ENCODE data around the gene TSPAN9.

Gene TSPAN9

DNA sequence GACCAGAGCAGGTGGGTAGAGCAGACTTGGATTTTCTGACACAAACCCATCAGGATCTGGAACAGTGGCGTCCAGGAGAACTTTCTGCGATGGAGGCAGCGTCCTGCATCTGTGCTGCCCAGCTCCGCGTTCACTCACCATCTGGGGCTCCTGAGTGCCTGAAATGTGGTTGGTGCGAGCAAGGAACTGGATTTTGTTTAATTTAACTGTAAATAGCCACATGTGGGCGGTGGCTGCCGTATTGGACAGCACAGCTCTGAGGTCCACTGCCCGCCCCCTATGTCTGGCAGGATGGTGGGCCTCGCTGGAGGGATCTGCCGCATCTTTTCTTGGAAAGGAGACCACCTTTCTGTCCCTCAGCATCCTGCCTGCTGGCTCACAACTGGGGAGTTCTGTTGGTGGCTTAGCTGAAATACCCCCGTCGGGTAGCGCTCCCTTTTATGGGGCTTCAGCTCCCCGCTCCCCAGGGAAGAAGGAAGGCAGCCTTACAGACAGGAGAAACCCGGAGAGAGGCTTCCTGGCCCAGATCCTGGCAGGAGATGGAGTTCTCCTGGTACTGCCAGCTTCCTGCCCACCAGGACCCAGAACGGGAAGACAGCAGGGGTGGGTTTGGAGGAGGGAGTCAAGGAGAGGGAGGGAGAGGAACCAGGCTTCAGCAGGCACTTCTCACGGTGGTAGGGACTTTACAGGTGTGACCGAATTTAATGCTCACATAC, 228.9 kb downstream of the TSPAN9 start:
- H3K27me3 ChIP-seq (ENCODE audit: control insufficient read depth, insufficient read depth, low read length), result no peaks in the 10 kb centered on the region
- H3K9ac ChIP-seq (ENCODE audit: low read depth, low read length), result no peak overlapping the region
- no peak overlapping the region for H3K4me3 ChIP-seq (ENCODE audit: low read depth, low read length)
- H3K4me1 ChIP-seq (ENCODE audit: control insufficient read depth, insufficient read depth, low read length), result no peaks in the 10 kb centered on the region
- no peaks in the 10 kb centered on the region for H3K36me3 ChIP-seq (ENCODE audit: control insufficient read depth, insufficient read depth, low read length)
- no peaks in the 10 kb centered on the region for H3K9me3 ChIP-seq (ENCODE audit: control insufficient read depth, insufficient read depth, low read length)

DNA sequence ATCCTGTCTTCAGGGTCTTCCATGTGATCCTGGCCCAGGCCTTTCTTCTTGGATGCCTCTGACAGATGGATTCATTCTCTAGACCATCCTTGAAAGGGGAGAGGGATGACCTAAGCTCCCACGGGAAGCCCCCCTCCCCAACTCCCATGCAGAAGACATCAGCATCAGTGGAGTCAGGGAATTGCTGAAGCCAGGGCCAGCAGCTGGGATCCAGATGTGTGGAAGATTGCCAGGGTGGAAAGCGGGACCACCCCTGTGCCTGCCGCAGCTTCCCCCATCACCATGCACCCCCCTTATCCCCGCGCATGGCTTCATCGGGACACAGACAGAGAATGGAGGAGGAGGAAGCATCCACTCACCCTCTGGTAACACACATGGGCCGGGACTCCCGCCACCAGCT, 230.2 kb downstream of the TSPAN9 start:
- H3K36me3 ChIP-seq (ENCODE audit: control insufficient read depth, insufficient read depth, low read length), result no peaks in the 10 kb centered on the region
- H3K4me1 ChIP-seq (ENCODE audit: control insufficient read depth, insufficient read depth, low read length), result peaks cover 4% of the 10 kb centered on the region
- no peak overlapping the region for H3K9ac ChIP-seq (ENCODE audit: low read depth, low read length)
- no peaks in the 10 kb centered on the region for H3K9me3 ChIP-seq (ENCODE audit: control insufficient read depth, insufficient read depth, low read length)
- no peaks in the 10 kb centered on the region for H3K27me3 ChIP-seq (ENCODE audit: control insufficient read depth, insufficient read depth, low read length)
- no peak overlapping the region for H3K4me3 ChIP-seq (ENCODE audit: low read depth, low read length)

DNA sequence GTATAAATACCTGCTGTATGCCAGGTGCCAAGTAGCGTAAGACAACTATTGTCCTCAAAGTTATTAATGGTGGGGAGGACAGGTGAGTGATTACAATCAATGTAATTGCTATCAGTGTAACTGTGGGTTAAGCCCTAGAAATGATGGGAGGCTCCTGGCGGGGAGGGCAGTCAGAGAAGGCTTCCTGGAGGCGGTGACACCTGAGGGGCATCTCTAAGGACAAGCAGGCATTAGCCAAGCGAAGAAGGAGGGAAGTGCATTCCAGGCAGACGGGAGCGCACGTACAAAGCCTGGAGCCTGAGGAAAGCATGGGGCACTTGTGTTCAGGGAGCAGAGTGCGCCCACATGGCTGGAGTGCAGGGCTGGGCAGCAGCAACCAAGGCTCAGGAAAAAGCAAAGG, 230.9 kb downstream of the TSPAN9 start:
- no peaks in the 10 kb centered on the region for H3K36me3 ChIP-seq (ENCODE audit: control insufficient read depth, insufficient read depth, low read length)
- no peaks in the 10 kb centered on the region for H3K27me3 ChIP-seq (ENCODE audit: control insufficient read depth, insufficient read depth, low read length)
- H3K9ac ChIP-seq (ENCODE audit: low read depth, low read length), result no peak overlapping the region
- H3K4me1 ChIP-seq (ENCODE audit: control insufficient read depth, insufficient read depth, low read length), result peaks cover 4% of the 10 kb centered on the region
- H3K4me3 ChIP-seq (ENCODE audit: low read depth, low read length), result no peak overlapping the region
- H3K9me3 ChIP-seq (ENCODE audit: control insufficient read depth, insufficient read depth, low read length), result no peaks in the 10 kb centered on the region

- Histone ChIP-seq H3K36me3 (ENCODE audit: control insufficient read depth, insufficient read depth, low read length) (no peaks in the 10 kb centered on the region), H3K4me1 (ENCODE audit: control insufficient read depth, insufficient read depth, low read length) (peaks cover 4% of the 10 kb centered on the region), H3K27me3 (ENCODE audit: control insufficient read depth, insufficient read depth, low read length) (no peaks in the 10 kb centered on the region), H3K4me3 (ENCODE audit: low read depth, low read length) (no peak overlapping the region), H3K9ac (ENCODE audit: low read depth, low read length) (no peak overlapping the region), H3K9me3 (ENCODE audit: control insufficient read depth, insufficient read depth, low read length) (no peaks in the 10 kb centered on the region)
These were observed 231.4 kb downstream of the TSPAN9 start for GRCh38 chr12:3308609-3309008.

GRCh38 chr12:3309805-3310204, 232.6 kb downstream of the TSPAN9 start:
- Histone ChIP-seq H3K27me3 (ENCODE audit: control insufficient read depth, insufficient read depth, low read length) (no peaks in the 10 kb centered on the region), H3K9ac (ENCODE audit: low read depth, low read length) (no peak overlapping the region)

GRCh38 chr12:3310271-3311026, 233.3 kb downstream of the TSPAN9 start:
- Histone ChIP-seq H3K27me3 (ENCODE audit: control insufficient read depth, insufficient read depth, low read length) (no peaks in the 10 kb centered on the region), H3K4me3 (ENCODE audit: low read depth, low read length) (no peak overlapping the region), H3K9me3 (ENCODE audit: control insufficient read depth, insufficient read depth, low read length) (no peaks in the 10 kb centered on the region), H3K9ac (ENCODE audit: low read depth, low read length) (no peak overlapping the region), H3K4me1 (ENCODE audit: control insufficient read depth, insufficient read depth, low read length) (peaks cover 4% of the 10 kb centered on the region), H3K36me3 (ENCODE audit: control insufficient read depth, insufficient read depth, low read length) (no peaks in the 10 kb centered on the region)

More at GRCh38 chr12:3309805-3310204, 232.6 kb downstream of the TSPAN9 start:
- Histone ChIP-seq H3K4me3 (ENCODE audit: low read depth, low read length) (no peak overlapping the region), H3K36me3 (ENCODE audit: control insufficient read depth, insufficient read depth, low read length) (no peaks in the 10 kb centered on the region), H3K9me3 (ENCODE audit: control insufficient read depth, insufficient read depth, low read length) (no peaks in the 10 kb centered on the region), H3K4me1 (ENCODE audit: control insufficient read depth, insufficient read depth, low read length) (peaks cover 4% of the 10 kb centered on the region)

GRCh38 chr12:3311027-3311402, 233.8 kb downstream of the TSPAN9 start:
- H3K36me3 ChIP-seq (ENCODE audit: control insufficient read depth, insufficient read depth, low read length), result no peaks in the 10 kb centered on the region
- H3K9ac ChIP-seq (ENCODE audit: low read depth, low read length), result no peak overlapping the region
- no peaks in the 10 kb centered on the region for H3K27me3 ChIP-seq (ENCODE audit: control insufficient read depth, insufficient read depth, low read length)
- no peaks in the 10 kb centered on the region for H3K9me3 ChIP-seq (ENCODE audit: control insufficient read depth, insufficient read depth, low read length)
- peaks cover 4% of the 10 kb centered on the region for H3K4me1 ChIP-seq (ENCODE audit: control insufficient read depth, insufficient read depth, low read length)
- no peak overlapping the region for H3K4me3 ChIP-seq (ENCODE audit: low read depth, low read length)

DNA sequence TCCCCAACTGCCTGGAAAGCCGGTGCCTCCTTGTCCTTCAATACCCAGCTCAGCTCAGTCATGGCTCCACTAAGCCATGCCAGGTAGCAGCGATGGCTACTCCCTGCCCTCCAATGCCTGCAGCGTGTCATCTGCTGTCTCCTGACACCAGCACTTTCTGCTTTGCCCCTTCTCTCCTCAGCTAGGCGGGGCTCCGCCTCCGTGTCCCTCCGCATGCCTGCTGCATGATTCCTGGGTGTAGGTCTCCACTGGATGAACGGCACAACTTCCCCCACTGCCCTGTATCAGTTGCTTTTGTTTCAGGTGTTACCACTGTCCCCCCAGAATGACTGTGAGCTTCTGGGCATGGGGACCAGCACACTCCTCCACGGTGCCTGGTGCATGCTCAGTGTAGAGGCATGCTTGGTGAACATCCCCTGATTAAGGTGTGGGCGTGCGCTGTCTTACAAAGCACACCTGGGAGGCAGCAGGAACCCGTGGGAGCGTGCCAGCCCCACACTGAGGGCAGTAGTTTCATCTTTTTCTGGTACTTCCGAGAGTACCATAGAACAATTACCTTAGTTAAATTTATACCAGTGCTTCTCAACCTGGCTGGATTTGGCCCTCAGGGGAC, 234.4 kb downstream of the TSPAN9 start:
- Histone ChIP-seq H3K9ac (ENCODE audit: low read depth, low read length) (no peak overlapping the region), H3K4me1 (ENCODE audit: control insufficient read depth, insufficient read depth, low read length) (peaks cover 4% of the 10 kb centered on the region), H3K4me3 (ENCODE audit: low read depth, low read length) (no peak overlapping the region), H3K27me3 (ENCODE audit: control insufficient read depth, insufficient read depth, low read length) (no peaks in the 10 kb centered on the region), H3K36me3 (ENCODE audit: control insufficient read depth, insufficient read depth, low read length) (no peaks in the 10 kb centered on the region), H3K9me3 (ENCODE audit: control insufficient read depth, insufficient read depth, low read length) (no peaks in the 10 kb centered on the region)

GRCh38 chr12:3313066-3313465, 235.9 kb downstream of the TSPAN9 start:
- Histone ChIP-seq H3K4me1 (ENCODE audit: control insufficient read depth, insufficient read depth, low read length) (peaks cover 4% of the 10 kb centered on the region), H3K9me3 (ENCODE audit: control insufficient read depth, insufficient read depth, low read length) (no peaks in the 10 kb centered on the region), H3K36me3 (ENCODE audit: control insufficient read depth, insufficient read depth, low read length) (no peaks in the 10 kb centered on the region), H3K4me3 (ENCODE audit: low read depth, low read length) (no peak overlapping the region), H3K9ac (ENCODE audit: low read depth, low read length) (no peak overlapping the region), H3K27me3 (ENCODE audit: control insufficient read depth, insufficient read depth, low read length) (no peaks in the 10 kb centered on the region)

GRCh38 chr12:3313675-3314663, 236.8 kb downstream of the TSPAN9 start:
- Histone ChIP-seq H3K27me3 (ENCODE audit: control insufficient read depth, insufficient read depth, low read length) (no peaks in the 10 kb centered on the region), H3K4me1 (ENCODE audit: control insufficient read depth, insufficient read depth, low read length) (peaks cover 4% of the 10 kb centered on the region), H3K4me3 (ENCODE audit: low read depth, low read length) (no peak overlapping the region), H3K36me3 (ENCODE audit: control insufficient read depth, insufficient read depth, low read length) (no peaks in the 10 kb centered on the region), H3K9me3 (ENCODE audit: control insufficient read depth, insufficient read depth, low read length) (no peaks in the 10 kb centered on the region), H3K9ac (ENCODE audit: low read depth, low read length) (no peak overlapping the region)

DNA sequence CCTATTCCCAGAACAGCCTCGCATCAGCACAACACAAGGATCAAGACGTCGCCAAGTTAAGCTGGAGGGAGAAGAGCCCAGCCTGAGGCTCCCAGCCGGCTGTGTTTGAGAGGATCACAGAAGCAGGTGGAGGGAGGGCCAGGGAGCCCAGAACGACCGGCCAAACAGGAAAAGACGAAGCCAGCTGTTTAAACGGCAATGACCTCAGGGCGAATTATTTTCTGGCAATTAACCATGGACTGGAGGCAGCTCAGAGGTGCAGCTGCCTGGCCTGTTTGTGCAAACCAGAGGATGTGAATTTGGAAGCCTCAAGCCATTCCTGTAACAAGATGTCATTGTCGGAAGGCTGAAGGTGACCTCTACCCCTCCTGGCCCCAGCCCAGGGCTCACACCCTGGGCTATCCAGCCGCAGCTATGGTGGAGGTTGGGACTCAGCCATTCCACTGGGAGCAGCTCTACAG, 238.1 kb downstream of the TSPAN9 start:
- H3K4me3 ChIP-seq (ENCODE audit: low read depth, low read length), result no peak overlapping the region
- H3K9me3 ChIP-seq (ENCODE audit: control insufficient read depth, insufficient read depth, low read length), result no peaks in the 10 kb centered on the region
- H3K9ac ChIP-seq (ENCODE audit: low read depth, low read length), result no peak overlapping the region
- H3K36me3 ChIP-seq (ENCODE audit: control insufficient read depth, insufficient read depth, low read length), result no peaks in the 10 kb centered on the region
- peaks cover 4% of the 10 kb centered on the region for H3K4me1 ChIP-seq (ENCODE audit: control insufficient read depth, insufficient read depth, low read length)
- H3K27me3 ChIP-seq (ENCODE audit: control insufficient read depth, insufficient read depth, low read length), result no peaks in the 10 kb centered on the region

Data from iPS-15b (cell line).